ENCODE measurements around the gene CSTPP1.

The CSTPP1 gene

DNA sequence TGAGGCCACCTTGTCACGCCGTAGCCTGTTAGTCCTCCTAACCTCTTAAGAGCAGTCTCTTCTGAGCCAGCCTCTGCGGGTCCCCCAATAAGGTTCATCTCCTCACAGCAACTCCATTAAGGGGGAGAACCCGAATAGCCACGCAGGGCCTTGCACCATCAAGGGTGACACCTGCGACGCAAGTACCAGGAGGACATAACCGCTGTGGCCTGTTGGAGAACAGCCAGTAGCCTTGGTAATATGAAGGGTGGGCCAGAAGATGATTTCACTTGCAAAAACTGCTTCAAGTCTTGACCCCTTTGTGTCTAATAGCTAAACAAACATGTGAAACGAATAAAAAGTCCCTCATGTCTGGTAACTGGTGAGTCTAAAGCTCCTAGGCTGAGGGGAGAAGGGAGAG, 225.3 kb downstream of the CSTPP1 start:
- no peak for DNase-seq (ENCODE audit: low read depth)

GRCh38 chr11:47162426-47162825, 225.9 kb downstream of the CSTPP1 start:
- no peak for DNase-seq (ENCODE audit: low read depth)

GRCh38 chr11:47163193-47163592, 226.6 kb downstream of the CSTPP1 start:
- no peak for DNase-seq (ENCODE audit: low read depth)

DNA sequence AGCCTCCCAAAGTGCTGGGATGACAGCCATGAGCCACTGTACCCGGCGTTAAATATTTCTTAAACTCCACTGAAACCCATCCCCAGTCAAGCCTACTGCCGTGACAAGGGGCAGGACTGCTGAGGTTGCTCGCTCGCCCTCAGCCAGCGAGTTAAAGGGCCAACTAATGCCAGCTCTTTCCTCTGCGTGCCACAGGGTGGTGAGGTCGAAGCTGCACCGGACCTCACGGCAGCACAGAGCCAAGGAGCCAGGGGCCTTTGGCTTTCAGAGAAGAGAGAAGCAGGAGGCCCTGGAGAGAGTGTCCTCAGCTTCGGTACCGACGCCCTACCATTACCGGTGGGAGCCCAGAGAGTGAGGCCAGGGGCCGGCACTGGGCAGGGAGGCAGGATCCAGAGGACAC, 227.3 kb downstream of the CSTPP1 start:
- no peak for DNase-seq (ENCODE audit: low read depth)

GRCh38 chr11:47164321-47164720, 227.8 kb downstream of the CSTPP1 start:
- DNase-seq (ENCODE audit: low read depth): no peak

GRCh38 chr11:47165253-47165840, 228.8 kb downstream of the CSTPP1 start:
- DNase-seq (ENCODE audit: low read depth): no peak

DNA sequence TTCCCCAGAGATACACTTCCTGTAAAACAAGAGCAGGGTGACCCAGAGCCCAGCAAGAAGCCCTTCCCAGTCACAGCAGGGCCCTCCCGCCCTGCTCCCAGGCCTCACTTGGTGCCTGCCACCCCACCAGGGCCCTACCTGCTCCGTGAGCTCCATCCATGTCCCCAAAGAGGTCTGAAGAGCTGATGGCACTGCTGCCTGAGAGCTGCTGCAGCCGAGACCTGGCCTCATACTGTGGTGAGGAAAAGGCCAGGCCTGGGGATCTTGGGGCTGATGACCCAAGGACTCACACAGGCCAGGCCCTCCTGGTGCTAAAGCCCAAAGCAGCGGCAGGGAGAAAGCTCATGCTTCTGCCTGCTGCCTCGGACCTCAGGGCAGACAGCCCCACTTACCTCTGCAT, 229.8 kb downstream of the CSTPP1 start:
- DNase-seq (ENCODE audit: low read depth): no peak

- no peak for DNase-seq (ENCODE audit: low read depth)
Measured at GRCh38 chr11:47171061-47171838, 234.7 kb downstream of the CSTPP1 start.

GRCh38 chr11:47171856-47172255, 235.3 kb downstream of the CSTPP1 start:
- no peak for DNase-seq (ENCODE audit: low read depth)

DNA sequence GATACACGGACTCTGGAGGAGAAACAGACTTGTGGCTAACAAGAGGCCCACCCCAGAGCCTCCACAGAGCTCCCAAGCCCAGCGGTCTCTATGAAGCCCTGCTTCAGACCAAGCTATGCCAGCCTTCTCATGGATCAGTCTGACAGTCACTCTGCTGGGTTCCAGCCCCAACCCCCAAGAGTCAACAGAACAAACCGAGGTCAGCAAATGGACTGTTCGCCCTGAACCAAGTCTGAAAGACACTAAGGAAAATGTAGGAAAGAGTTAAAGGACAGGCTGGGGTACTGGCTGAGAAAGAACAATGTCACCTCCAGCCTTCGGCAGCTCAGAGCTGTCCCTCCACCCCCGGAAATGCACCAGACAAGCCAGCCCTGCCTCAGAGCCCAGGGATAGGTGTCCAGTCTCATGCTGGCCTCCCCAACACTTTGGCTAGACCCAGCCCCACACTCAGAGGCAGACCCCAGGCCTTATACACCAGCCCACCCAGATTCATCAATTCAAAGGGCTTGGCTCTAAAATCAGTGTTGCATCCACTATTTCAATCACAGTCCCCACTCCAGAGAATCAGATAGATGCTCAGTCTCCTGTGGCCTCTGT, 236.3 kb downstream of the CSTPP1 start:
- DNase-seq (ENCODE audit: low read depth): no peak

DNA sequence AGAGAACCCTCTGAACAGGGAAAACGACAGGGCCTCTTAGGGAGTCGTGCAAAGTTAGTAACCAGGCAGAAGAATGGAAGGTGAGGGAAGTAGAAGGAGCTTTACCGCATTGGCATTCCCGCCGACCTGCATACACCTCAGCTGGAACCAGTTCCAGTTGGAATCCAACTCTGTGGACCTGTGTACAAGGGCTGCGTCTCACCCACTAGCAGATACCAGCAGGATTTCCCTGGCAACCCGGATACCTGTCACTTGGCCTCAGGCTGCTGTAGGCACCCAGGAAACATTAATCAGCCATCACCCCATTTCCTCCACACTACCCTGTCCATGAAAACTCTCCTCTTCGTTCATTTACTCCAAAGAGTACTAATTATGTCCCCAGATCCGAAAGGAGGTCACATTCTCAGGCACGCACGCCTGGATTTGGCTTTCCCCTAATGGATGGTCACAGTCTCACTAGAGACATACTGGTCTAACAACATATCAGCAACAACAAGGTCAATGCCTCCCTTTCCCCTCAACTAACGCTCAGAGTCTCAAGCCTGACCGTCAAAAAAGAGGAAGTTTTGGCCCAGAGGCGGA, 239.3 kb downstream of the CSTPP1 start:
- DNase-seq (ENCODE audit: low read depth): no peak

DNA sequence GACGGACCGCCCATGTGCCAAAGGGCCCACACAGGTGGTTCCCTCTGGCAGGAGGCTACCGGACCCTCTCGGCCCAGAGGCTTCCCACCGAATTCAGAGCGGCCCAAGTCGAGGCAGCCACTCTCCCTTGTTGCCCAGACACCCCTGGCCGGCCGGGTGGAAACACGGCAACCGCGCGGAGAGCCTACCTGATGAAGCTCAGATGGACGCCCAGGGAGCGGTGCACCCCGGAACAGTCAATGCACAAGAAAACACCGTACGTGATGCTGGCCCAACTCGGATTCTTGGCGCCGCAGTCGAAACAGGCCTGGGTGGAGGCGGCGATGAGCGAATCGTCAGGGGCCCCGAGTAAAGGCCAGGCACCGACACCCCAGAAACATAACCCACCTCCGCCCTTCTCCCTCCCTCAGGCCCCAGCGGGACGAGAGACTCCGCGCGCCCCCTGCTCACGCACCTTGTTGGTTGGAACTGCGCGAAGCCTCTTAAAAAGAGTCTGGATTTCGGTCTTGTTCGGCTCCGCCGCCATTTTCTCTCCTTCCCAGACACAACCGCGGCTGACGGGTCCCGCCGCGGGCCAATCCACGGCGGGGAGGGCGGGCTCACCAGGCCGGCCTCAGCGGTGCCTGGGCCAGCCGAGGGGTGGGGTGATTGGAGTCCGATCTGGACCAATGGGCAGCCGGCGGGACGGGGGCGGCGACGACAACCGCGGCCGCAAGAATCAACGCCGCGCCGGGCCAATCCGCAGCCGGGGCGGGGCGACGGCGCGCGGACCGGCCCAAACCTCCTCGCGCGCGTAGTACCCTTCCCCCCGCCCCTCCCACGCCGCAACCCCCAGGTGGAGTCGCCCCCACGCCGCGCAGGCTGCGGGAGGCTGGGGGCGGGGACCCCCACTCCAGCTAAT, 240.0 kb downstream of the CSTPP1 start, which contains the start of gene ARFGAP2:
Gene ARFGAP2, minus strand, starts transcription at position 552 of the 901 bp plus-strand sequence. Its CDS starts 26 bp downstream, at position 526.
- DNase-seq (ENCODE audit: low read depth): peak; percentile 94

DNA sequence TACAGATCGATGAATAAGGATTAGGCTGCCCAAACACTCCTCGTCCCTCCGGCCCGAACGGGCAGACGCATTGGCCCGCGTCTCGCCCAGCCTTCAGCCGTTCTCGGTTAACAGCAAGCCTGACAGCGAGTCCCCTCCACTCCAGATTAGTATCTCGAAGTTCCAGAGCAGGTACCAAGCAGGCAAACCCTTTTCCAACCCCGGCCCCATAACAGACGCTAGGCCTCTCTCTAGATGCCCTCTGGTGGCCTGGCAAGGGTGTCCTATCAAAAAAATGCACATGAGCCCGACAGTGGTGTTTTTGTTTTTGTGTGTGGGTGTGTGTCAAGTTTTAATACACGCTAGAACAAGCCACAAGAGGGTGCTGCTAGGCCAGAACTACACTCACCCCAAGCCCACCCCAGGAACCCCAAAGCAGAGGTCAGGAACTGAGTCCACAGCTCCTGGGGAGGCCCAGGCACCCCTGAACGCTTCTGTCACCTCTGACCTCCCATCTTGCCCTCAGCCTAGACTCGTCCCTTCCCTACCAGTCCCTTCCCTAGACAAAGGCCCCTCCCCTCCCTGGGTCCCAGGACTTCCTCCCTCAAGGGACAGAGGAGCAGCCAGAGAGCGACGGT, 240.8 kb downstream of the CSTPP1 start:
- DNase-seq (ENCODE audit: low read depth): peak; percentile 55

GRCh38 chr11:47177846-47178245, 241.3 kb downstream of the CSTPP1 start:
- DNase-seq (ENCODE audit: low read depth): no peak

- DNase-seq (ENCODE audit: low read depth): no peak
Measured at GRCh38 chr11:47178316-47178715, 241.8 kb downstream of the CSTPP1 start.

DNA sequence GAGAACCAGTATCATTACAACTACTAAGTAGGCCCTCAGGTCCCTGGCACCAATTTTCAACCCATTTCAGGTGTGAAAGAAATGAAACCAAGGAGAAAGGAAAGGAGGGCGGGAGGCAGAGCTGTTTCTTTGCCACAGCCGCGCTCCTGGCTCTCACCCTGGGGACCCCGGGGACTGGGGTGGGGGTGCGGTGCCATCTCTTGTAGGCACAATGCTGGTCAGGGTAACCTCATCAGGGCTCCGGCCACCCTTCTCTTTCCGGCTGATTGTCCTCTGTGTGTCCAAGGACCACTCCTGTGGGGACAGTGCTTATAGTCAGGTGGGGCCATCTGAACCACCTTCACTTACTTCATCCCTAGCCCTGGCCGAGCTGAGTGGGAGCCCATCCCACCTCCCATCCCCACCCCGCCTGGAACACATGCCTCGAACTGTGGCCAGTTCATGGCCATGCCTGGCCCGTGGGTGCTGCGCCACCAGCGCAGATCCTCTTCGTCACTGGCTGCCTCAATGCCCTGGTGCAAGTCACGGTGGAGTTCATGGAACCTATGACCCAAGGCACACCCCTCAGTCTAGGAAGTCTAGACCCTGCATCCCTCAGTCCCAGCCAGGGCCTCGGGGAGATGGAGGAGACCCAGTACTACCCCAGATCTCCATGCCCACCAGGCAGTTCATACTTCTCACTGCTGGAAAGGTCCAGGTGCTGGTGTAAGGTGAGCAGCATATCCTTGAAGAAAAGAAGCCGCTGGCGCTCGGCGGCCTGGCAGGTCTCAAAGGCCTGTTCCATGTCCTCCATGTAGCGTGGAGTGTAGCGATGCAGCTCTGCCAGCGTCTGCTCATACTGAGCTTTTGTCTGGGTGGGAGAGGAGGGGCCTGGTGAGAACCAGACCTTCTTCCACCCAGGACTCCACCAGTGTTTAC, 242.4 kb downstream of the CSTPP1 start:
- DNase-seq (ENCODE audit: low read depth): no peak

DNA sequence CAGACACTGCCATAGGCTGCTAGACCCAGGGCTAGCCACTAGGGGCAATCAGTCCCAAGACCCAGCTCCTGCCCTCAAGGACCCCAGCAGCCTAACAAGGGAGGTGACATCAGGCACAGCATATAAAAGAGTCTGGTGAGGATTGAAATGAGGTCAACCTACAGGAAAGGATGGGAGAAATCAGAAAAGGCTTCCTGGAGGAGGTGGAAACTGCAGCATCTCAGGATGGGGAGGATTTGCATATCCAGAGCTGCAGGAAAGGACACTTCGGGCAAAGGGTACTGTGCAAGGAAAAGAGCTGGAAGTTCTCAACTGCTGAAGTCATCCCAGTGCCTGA, 243.1 kb downstream of the CSTPP1 start:
- no peak for DNase-seq (ENCODE audit: low read depth)

- DNase-seq (ENCODE audit: low read depth): no peak
Measured at GRCh38 chr11:47180006-47180787, 243.6 kb downstream of the CSTPP1 start.

GRCh38 chr11:47181271-47181670, 244.7 kb downstream of the CSTPP1 start:
- DNase-seq (ENCODE audit: low read depth): no peak

- DNase-seq (ENCODE audit: low read depth): no peak
Measured at GRCh38 chr11:47182380-47182779, 245.8 kb downstream of the CSTPP1 start.
